A204.1 (cell line): Measurements from ENCODE around the gene KMT5C.

Experiments used
- FAIRE-seq: peaks from 2 replicates; lab custom pipeline; 2012; peaks lifted over from hg19 to GRCh38; lab: Jason Lieb, UNC

Gene KMT5C

DNA sequence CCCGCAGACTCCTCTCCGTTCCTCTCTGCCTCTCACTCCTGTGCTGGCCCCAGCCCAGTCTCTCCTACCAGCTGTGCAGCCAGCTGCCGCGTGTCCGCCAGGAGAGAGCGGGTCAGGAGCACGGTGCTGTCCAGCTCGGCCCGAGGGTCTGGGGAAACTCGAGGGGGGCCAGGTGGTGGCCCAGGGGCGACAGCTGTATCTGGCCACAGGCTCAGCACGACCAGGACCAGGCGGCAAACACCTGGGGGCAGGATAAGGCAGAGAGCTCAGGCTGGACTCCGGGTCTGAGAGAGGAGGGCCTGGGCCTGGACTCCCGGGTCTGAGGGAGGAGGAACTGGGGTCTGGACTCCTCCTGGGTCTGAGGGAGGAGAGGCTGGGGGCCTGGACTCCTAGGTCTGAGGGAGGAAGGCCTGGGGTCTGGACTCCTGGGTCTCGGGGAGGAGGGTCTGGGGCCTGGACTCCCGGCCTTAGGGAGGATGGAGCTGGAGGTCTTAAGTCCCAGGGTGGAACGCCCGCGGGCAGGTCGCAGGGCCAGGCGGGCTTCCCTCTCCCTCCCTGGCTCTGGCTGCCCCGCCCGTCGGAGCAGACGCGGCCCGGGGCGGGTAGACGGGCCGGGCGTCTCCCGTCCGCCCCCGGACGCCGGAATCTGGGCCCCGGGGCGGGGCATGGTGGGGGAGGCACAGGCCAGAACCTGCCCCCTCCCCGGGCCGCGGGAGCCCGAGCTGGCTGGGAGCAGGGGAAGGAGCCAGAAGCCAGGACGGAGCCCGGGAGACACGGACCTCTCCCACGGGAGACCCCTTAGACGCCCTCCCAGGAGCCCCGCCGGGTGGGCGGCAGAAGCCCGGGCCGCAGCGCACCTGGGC is 29.3 kb downstream of the KMT5C start:
- FAIRE-seq: no peak

DNA sequence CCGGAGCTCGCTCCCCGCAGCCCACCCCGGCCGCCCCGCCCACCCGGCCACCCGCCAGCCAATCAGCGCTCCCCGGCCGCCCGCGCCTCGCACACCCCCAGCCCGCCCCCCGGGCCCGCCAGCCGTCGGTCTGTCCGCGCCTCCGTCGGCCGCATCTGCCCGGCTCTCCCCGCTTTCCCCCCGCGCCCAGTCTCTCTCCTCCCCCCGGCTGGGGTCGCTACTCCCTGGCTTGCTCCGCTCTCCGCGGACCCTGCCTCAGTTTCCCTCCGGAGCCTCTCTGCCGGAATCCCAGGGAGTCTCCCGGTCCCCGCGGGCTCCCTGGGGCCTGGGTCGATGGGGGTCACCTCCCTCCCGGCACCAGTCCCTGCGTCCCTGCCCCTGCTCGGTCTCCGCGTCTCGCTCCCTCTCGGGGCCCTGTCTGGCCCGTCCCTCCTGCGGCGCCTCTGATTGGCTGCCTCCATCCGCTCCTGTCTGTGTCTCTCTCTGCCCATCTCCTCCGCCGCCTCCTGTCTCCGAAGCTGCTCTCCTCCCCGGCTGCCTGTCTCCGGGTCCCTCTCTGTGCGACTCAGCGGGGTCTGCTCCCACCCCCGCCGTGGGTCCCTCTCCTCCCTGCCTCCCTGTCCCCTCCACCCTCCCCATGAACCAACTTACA is 30.1 kb downstream of the KMT5C start:
- no peak for FAIRE-seq

DNA sequence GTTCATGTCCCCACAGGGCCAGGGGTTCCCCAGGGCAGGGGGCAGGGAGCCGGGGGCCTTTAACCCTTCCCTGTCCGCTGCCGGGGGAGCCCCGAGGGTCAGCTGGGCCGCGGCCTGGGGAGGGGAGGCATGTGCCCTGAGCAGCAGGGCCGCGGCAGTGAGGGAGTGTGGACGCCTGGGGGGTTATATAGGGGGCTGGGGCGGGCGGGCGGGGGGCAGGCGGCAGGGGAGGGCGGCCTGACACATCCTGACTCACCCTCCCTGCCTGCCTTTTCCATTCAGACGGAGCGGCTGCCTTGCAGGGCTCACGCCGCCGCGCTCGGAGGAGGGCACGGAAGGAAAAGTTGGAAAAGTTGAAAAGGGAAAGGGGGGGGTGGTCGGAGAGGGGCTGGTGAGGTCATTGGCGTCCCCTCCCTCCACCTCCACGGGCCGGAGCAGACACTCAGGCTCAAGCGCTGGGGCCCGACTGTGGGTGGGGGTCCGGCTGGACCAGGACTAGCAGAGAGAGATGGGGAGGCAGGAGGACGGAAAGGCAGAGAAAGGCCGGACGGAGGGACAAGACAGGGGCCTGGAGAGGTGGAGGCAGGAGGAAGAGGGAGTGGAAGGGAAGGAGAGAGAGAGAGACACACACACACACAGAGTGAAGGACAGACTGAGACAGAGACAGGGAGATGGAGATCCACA is 30.8 kb downstream of the KMT5C start, which contains the start of gene IL11:
IL11 (minus strand) TSS at position 159 of the 684 bp plus-strand sequence; CDS start at position 6, 153 bp downstream.
- FAIRE-seq: no peak

DNA sequence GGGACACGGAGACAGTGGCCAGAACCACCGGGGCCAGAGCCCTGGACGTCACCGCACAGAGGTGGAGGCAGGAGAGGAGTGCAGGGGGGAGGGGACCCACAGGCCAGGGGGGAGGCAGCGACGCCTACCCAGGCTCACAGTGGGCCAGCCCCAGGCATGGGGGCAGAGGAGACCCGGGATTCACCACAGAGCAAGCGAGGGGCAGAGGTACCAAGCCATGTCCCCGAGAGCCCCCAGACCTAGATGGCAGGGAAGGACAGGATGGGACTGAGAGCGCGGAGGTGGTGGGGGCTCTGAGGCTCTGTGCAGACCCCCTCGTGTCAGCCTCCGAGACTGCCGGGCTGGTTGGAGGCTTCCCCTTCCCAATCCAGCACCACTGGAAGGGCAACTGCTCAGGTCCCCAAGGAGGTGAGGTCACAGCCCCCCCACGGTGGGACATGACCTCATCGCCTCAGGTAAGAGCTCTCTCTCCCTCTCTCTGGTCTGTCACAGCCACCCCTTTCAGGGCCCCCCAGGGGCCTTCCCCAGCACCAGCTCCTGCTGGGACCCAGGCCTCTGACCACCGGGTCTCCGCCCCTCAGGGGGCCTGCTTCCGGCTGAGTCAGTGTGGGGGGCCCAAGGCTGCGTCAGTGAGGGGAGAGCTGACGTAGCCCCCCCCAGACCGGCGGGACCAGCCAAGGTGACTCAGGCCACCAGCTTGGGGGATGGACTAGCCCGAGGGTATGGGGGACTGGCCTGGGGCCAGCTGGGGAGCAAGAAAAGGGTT is 32.8 kb downstream of the KMT5C start:
- no peak for FAIRE-seq

DNA sequence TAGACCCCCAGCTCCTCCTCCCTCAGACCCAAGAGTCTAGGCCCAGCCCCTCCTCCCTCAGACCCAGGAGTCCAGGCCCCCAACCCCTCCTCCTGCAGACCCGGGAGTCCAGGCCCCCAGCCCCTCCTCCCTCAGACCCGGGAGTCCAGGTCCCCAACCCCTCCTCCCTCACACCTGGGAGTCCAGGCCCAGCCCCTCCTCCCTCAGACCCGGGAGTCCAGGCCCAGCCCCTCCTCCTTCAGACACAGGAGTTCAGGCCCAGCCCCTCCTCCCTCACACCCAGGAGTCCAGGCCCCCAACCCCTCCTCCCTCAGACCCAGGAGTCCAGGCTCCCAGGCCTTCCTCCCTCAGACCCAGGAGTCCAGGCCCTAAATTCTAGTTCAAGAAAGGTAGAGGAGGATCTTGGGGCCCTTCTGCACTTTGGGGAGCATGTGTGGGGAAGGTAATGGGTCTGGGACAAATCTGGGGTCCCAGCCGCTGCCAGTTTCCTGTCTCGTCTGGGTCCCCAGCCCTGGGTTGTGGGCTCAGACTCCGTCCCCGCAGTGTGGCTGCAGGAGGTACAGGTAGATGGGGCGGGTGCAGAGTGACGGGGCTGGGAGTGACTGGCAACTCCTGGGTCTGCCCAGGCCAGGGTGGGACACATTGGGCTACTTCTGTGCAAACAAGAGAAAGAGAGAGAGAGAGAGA is 33.8 kb downstream of the KMT5C start:
- FAIRE-seq: no peak

DNA sequence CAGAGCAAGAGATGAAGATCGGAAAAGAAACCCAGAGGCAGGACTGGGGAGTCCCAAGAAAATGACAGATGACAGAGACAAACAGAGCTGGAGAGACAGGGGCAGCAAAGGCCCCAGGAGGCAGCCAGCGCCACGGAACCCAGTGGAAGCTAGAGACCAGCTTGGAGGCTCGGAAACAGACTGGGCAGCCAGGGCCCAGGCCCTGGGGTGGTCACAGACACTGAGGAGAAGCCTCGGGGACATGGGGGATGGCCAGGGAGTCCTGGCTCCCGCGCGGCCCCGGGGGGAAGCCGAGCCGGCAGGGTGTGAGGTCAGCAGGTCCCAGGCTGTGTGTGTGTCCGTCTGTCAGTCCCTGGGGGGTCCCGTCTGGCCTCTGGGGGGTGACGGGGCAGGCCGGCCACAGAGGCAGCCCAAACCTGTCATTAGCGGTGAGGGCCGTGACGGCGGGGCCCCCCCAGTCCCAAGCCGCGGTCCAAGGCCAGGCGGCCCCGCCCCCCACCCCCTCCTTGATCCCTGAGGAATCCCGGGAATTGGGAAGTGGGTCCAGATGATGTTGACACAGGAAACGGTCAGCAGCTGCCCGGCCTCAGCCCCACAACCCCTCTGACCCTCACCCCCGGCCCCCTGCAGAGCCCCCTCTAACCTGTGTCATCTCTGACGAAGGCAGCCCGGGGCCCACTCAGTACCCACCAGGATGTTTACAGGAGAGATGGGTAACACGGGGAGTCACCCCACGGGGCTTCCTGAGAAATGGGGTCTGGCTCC is 34.5 kb downstream of the KMT5C start:
- no peak for FAIRE-seq

DNA sequence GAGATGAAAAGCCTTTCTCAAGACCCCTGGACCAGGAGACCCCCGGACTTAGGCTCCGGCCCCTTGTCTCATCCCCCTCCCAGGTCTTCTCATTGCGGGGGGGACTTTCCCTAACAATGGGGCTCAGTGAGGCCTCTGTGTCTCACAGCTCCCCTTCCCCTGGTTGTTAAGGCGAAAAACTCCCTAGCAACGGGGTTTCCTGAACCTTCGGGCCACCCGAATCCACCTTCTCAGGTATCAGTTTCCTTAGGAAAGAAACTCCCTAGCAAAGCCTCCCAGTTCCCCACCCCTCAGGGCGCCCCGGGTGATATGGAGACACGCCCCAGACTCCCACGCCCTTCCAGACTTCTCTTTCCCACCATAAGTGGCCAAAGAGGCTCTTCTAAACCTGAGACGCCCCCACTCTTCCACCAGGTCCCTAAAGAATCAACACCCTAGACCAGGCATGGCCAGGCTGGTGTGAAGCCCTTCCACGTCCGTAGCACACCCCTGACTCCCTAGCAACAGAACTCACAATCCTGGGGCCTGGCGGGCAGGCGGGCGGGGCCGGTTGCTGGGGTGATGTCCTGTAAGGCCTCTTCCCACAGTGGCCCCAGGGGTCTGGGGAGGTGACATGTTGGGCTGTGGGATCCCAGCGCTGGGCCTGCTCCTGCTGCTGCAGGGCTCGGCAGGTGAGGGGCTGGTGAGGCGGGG is 36.7 kb downstream of the KMT5C start, which contains the start of gene TMEM190:
TMEM190 (plus strand) TSS at position 586 of the 693 bp plus-strand sequence; CDS start at position 614, 28 bp downstream.
- no peak for FAIRE-seq

DNA sequence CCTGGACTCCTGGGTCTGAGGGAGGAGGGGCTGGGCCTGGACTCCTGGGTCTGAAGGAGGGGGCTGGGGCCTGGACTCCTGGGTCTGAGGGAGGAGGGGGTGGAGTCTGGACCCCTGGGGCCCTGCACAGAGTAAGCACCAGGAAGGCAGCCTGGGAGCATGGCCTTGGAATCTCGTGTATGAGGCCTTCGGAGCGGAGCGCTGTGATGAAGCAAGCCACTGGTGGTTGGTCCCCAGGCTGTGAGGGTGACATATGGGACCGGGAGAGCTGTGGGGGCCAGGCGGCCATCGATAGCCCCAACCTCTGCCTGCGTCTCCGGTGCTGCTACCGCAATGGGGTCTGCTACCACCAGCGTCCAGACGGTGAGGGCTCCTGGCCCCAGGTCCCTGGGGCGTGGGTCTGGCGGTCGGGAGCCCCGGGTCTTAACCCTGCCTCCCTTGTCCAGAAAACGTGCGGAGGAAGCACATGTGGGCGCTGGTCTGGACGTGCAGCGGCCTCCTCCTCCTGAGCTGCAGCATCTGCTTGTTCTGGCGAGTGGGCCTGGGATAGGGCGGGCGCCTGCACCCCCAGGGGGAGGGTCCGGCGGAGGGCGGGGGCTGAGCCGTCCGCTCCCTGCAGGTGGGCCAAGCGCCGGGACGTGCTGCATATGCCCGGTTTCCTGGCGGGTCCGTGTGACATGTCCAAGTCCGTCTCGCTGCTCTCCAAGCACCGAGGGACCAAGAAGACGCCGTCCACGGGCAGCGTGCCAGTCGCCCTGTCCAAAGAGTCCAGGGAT is 37.9 kb downstream of the KMT5C start:
- no peak for FAIRE-seq

DNA sequence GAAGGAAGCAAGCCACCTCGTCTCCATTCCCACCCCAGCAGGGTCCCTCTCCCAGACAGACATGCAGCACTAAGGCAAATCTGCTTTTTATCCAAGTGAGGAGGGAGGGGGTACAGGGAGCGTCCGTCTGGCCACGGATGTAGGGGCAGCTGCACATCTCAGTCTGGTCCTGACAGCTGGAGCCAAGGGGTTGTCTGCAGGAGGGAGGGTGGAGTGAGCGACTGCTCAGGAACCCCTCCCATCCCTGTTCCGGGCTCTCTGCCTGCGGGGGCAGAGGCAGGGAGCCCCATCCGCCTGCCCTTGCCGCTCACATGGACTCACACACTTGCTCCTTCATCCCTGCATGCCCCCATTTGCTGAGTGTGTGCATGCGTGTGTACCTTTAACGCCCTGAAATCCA is 39.5 kb downstream of the KMT5C start:
- no peak for FAIRE-seq

DNA sequence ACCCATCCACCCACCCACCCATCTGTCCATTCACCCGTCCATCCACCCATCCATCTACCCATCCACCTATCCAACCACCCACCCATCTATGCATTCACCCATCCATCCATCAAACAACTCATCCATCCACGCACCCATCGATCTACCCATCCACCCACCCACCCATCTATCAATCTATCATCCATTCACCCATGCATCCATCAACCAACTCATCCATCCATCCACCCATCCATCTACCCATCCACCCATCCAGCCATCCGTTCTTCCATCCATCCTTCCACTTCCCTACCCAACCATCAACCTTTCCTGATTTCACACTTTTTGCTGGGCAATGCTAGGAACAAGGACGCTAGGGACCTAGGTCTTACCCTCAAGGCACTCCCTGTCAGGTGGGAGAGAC is 42.3 kb downstream of the KMT5C start:
- FAIRE-seq: no peak

DNA sequence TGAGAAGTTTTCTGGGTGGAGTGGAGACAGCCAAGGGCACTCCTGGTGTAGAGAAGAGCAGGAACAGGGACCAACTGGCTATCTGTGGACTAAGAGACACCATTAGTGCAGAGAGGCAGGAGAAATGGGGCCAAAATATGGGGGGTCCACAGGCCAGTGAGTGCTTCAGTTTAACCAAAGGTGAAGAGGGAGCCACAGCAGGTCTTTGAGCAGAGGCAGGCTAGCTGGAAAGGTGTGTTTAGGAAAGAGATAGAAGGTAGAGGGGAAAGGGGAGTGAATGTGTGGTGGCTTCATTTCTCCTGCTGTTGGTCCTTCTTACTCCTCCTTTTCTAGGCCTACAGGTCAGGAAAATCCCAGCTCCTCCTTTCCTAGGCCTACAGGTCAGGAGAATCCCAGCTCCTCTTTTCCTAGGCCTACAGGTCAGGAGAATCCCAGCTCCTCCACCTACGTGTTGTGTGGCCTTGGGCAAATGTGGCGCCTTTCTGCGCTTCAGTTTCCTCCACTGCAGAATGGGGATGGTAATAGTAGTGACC is 42.9 kb downstream of the KMT5C start:
- no peak for FAIRE-seq

DNA sequence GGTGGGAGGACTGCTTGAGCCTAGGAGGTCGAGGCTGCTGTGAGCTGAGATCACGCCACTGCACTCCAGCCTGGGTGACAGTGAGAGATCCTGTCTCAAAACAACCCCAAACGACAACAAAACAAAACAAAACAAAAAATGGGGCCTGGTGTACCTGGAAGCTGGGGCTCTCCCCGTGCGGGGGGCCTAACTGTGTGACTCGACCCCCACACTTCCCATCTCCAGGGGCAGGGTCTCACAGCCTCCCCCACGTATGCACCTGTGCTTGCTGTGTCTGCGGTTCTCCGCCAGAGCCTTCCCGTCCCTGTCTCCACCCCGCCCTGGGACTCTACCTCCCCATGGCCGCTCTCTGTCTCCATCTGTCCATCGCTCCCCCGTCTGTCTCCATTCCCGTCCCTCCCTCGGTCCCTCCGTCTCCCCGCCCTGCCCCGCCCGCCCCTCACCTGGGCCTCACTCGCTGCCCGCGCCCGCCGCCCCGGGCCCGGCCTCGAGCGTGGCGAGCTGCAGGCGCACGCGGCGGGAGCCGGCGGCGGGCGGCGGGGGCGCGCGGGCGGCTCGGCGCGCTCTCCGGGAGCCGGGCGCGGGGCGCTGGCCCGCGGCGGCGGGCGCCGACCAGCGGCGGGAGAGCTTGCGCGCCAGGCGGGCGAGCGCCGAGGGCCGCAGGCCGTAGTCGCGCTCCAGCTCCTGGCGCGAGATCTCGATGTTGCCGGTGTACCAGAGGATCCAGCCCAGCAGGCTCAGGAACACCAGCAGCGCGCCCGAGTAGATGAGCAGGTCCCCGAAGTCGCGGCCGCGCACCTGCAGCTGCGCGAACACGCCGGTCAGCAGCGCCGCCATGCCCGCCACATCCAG is 43.8 kb downstream of the KMT5C start:
- FAIRE-seq: no peak

DNA sequence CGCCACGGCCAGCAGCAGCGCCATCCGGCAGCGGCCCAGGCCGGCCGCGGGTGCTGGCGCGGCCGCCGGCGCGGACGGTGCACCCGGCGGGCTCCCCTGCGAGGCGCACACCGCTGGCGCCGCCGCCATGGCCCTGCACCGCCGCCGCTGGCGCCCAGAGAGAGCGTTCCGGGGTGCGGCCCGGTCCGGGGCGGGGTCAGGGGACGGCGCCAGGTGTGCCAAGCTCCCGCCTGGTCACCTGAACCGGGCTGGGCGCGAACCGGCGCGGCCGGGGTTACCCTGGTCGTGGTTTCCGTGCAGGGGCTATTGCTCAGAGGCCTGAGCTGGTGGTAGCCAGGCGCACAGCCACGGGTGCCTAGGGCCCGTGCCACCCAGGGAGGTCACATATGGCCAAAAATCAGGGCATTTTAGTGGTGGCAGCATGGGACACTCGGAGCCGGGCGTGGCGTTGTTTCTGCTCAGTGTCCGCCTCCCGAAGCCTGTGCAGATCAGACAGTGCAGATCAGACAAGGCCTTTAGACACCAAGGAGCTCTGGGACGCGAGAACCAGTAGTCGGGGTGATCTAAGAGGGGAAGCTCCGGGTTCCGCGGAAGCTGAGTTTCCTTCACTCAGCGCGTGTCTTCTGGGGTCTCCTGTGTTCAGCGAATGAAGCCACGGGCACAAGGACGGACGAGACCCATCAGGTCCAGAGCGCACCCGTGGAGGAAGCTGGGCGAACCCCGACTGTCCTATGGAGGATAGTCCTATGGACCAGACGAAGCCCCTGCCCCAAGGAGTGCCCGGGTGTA is 44.6 kb downstream of the KMT5C start, which contains the start of gene TMEM238:
TMEM238 (minus strand) TSS at position 162 of the 789 bp plus-strand sequence; CDS start at position 129, 33 bp downstream.
- no peak for FAIRE-seq

DNA sequence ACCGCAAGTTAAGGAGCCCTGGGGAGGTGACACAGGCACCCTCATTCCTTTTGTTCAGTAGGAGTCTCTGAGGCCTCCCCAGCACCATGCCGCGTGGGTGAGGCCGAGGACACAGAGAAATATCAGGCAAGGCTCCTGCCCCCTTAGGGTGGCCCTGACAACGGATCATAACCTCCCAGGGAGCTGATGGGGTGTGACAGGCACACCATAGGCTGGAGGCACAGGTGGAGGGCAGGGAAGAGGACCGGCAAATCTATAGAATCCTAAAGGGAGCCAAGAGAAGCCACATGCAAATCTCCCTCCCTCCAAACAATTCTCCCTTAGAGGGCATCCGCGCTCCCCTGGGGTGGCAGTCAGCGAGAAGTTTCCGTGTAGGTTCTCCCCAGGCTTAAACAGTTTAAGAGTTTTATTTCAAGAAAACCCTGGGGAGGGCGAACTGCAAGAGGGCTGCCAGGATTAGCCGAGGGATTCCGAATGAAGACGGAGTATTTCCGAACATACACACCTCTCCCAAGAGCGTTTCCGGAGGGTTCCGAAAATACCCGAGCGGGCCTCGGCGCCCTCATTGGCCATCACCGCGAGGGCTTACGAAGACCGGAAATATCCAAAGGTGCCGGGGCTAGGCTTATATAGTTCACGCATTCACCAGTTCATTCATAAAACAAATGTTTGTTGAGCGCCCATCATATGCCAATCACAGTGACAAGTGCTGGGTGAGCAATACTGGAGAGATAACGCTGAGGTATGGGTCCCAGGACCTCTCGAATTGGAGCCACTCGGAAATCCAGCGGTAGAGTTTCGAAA is 45.4 kb downstream of the KMT5C start:
- no peak for FAIRE-seq

DNA sequence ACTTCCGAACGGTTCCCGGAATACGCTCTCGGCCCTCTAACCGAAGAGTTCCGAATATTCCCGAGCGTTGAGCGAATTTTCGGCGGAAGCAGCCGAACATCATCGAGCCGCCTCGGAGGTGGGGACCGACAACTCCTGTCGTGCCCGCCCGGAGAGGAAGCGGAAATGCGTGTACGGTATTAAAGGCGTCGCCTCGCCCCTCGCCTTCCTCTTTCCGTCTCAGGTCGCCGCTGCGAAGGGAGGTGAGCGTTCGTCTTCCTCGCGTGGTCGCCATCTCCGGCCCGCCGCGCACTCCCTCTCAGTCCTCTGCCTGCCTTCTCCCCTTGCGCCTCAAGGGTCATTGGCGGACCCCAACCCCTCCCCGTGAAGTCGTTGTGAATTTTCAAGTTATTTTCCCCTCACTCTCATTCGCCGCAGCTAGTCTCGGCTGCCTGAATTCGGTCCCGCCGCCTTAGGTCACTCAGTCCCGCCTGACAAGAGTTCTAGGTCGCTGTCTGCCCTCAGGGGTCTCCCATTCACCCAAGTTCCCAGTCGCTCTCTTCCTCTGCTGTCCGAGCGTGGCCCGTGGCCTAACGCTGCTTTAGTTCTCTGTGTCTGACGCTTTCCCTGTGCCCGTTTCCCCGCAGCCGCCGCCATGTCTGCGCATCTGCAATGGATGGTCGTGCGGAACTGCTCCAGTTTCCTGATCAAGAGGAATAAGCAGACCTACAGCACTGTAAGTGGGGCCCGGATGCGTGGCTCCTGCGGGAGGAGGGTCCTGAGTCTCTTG is 46.2 kb downstream of the KMT5C start, which contains the start of gene RPL28:
RPL28 (plus strand) TSS at position 209 of the 769 bp plus-strand sequence; CDS start at position 635, 426 bp downstream.
- FAIRE-seq: peak; percentile 98
